HG03432 (cell line): Measurements from ENCODE around the gene GOLGA8T.
"Not testable (repeated sequence)": the region's sequence is repeated elsewhere in the genome, so short reads cannot be mapped to it uniquely, and the experiment has no call there.

ENCODE experiments used
- ATAC-seq: cut with Tn5 transposase; IDR thresholded peaks from one replicate; pipeline ENCODE4 v1.9.1; 2021; ENCODE audit warnings: mild to moderate bottlenecking, moderate library complexity; ENCODE audit not compliant: unreplicated experiment

GOLGA8T gene, protein sequence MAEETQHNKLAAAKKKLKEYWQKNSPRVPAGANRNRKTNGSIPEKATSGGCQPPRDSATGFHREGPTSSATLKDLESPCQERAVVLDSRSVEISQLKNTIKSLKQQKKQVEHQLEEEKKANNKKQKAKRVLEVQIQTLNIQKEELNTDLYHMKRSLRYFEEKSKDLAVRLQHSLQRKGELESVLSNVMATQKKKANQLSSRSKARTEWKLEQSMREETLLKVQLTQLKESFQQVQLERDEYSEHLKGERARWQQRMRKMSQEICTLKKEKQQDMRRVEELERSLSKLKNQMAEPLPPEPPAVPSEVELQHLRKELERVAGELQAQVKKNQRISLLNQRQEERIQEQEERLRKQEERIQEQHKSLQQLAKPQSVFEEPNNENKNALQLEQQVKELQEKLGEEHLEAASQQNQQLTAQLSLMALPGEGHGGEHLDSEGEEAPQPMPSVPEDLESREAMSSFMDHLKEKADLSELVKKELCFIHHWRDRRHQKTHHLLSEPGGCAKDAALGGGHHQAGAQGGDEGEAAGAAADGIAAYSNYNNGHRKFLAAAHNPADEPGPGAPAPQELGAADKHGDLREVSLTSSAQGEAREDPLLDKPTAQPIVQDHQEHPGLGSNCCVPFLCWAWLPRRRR

DNA sequence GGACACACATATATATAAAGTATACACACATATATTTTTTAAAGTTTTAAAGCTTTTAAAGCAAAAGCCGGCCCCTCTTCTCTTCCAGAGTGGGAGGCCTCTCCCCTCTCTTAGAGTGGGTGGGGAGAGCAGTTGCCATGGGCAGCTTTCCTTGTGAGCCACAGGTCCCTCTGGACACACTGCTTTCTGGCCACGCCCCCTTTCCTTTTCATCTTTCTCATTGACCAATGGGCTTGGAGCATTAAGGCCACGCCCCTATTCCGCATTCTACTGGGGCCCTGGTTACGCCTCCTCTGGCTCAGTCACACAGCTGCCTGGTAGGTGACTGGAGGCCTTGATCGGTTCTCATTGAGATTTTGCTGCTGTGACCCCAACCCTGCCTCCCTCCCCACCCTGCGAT, at the start of gene GOLGA8T:
TSS of gene GOLGA8T (plus strand) at position 301 of the 400 bp plus-strand sequence. CDS start at position 399, 98 bp downstream.
- ATAC-seq = not testable (repeated sequence)

GRCh38 chr15:30097827-30098226, 37.0 kb upstream of the GOLGA8T start:
- not testable (repeated sequence) for ATAC-seq

DNA sequence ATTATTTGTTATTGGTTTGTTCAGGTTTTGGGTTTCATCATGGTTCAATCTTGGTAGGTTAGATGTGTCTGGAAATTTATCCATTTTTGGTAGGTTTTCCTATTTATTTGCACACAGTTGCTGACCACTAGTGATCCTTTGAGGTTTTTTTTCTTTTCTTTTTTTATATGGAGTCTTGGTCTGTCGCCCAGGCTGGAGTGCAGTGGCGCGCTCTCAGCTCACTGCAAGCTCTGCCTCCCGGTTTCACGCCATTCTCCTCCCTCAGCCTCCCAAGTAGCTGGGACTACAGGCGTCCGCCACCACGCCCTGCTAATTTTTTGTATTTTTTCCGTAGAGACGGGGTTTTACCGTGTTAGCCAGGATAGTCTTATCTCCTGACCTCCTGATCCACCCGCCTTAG, 32.0 kb upstream of the GOLGA8T start:
- ATAC-seq = not testable (repeated sequence)

DNA sequence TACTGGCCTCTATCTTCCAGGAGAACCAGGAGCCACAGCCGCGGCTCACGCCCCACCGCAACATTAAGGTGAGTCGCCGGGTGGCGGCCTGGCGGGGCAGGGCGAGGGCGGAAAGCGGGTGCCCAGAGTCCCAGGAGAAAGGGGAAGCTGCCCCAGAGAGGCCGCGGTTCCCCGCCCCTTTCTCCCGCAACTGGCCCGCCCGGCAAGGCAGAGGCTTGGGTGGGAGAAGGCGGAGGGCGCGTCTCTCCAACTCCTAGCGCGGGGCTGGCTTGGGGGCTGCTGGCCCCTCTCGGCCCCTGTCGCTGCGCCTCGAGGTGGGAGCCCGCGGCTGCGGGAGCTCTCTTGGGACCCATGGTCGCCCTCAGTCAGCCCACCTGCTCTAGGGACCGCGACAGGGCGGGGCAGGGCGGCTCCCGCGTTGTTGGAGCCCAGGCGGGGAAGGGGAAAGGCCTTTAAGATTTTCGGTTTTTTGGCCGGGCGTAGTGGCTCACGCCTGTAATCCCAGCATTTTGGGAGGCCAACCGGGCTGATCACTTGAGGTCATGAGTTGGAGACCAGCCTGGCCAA, 30.8 kb upstream of the GOLGA8T start:
- not testable (repeated sequence) for ATAC-seq

GRCh38 chr15:30110591-30110990, 24.3 kb upstream of the GOLGA8T start:
- not testable (repeated sequence) for ATAC-seq

DNA sequence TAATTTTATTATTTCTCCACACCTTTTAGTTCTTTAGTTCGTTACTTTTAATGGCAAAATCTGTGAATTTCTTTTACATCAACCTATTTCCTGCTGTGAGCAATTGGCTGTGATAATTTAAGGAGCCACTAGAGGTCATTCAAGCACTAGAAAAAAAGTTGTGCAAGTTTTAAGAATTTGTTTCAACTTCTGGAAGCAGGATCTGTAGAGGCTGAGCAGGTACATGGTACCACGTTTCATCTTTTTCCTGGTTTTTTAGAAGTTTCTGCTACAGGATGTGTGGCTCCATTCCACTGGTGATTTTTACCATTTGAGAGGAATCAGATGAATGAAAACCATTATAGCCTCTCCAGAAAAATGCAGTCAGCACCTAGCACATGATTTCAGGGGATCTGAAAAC, 4.8 kb upstream of the GOLGA8T start:
- not testable (repeated sequence) for ATAC-seq

DNA sequence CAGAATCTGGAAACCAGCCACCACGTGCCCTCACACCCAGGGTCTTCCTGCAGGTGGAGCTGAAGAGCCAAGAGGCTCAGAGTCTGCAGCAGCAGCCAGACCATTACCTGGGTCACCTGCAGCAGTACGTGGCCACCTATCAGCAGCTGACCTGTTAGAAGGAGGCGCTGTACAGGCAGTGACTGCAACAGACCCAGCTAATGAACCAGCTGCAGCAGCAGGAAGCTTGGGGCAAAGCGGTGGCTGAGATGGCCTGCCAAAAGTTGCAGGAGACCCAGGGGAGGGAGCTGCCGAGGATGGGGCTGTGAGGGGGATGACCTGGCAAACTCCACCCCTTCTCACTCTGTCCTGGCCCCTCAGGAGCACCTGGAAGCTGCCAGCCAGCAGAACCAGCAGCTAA, 8.4 kb downstream of the GOLGA8T start:
- not testable (repeated sequence) for ATAC-seq

GRCh38 chr15:30149891-30150290, 15.0 kb downstream of the GOLGA8T start:
- ATAC-seq = not testable (repeated sequence)

DNA sequence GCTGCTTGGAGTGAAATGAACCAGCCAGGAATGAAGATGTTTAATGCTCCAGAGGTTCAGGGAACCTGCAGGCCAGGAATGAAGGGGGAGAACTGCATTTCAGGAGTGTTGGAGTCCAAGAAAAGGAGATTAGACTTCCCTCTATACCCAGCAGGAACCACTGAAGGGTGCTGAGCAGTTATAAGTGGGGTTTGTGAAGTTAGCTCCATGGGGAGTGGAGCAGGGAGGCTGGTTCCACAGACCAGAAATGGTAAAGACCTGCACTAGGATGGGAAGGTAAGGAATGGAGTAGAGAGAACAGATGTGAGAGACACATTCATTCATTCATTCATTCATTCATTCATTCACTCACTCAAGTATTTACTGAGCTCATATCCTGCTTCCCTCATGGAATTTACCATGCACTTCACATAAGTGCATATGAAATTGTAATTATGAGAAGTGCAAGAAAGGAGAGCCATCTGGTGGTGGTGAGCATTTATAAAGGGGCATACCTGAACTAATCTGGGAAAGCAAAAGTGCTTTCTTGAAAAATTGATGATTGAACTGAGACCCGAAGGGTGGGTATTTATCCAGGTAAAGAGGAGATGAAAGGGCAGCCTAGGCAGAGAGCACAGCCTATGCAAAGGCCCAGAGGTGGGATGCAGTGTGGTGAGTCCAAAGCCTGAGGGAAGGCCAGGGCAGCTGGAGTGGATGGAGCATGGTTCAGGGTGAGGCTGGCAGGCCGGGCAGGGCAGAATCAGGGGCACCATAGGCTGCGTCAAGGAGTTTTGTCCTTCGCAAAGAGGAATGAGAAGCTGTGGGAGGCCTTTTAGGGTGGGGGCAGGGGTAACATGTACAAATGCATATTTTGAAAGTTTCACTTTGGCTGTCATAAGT, 27.9 kb downstream of the GOLGA8T start:
- not testable (repeated sequence) for ATAC-seq

DNA sequence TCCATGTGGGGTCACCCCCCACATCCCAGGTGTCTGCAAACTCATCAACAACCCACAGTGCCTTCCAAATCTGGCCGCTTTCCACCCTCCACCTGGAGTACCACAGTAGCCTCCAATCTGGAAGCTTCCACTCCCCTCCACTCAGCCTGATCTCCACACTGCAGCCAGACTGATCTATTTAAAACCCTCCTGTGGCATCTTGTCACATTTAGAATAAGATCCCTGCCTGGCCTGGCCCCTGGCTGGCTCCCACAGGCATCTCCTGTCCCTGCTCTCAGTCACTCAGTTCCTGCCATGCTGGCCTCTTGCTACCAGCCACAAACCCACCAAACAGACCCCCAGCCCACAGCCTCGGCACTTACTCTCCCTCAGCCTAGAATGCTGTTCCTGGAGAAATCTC, 28.9 kb downstream of the GOLGA8T start:
- ATAC-seq = not testable (repeated sequence)

GRCh38 chr15:30164257-30164656, 29.4 kb downstream of the GOLGA8T start:
- not testable (repeated sequence) for ATAC-seq

- ATAC-seq = not testable (repeated sequence)
Measured at GRCh38 chr15:30167403-30167802, 32.6 kb downstream of the GOLGA8T start.

GRCh38 chr15:30167886-30168285, 33.0 kb downstream of the GOLGA8T start:
- ATAC-seq = not testable (repeated sequence)

DNA sequence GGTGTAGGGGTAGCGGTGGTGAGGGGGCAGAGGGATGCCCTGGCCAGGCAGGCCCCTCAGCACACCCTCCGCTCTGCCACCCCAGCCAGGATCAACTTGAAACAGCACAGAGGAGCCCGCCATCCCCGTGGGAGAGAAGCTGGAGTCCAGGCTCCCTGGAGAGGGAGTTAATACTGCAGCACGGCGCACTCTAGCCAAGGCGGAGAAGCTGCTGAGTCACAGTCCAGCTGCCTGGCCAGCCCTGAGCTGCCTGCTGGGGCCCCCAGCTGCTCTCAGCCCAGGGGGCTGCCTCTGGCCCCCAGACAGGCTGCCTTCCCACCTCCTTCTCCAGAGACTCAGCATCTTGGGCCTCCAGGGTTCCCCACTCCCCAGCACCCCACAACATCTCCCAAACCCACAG, 36.6 kb downstream of the GOLGA8T start:
- ATAC-seq = not testable (repeated sequence)

DNA sequence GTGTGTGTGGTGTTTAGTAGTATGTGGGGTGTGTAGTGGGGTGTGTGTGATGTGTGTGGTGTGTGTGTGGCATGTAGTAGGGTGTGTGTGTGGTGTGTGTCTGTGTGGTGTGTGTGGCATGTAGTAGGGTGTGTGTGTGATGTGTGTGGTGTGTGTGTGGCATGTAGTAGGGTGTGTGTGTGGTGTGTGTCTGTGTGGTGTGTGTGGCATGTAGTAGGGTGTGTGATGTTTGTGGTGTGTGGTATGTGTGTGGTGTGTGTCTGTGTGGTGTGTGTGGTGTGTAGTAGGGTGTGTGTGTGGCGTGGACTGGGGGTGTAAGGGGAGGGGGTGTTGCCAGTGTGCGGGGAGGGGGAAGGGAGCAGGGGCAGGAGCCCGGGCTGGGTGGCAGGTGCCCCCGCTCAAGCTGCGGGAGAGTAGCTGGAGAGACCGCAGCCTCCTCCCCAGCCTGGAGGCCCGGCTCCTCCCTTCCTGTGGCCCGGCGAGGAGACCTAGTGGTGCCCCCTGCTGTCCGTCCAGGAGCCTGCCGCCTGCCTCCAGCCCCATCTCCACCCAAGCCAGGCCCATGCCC, 38.3 kb downstream of the GOLGA8T start:
- peak; percentile 78 for ATAC-seq

- ATAC-seq = not testable (repeated sequence)
Measured at GRCh38 chr15:30175291-30175690, 40.4 kb downstream of the GOLGA8T start.

DNA sequence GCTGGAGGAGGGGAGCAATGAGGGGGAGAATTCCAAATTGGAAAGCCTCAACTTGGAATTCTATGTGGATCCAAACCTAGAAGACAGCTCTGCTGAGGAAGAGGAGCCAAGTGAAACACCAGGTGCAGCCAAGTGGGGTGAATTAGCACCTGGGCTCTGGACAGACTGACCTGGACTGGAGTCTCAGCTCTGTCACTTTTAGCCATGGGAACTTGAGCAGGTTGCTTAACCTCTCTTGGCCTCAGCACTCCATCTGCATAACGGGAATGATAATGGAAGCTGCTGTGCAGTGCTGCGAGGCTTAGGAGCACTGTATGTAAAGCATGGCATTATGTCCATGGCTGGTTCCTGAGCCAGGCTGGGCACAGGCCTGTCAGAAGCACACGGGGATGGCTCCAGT, 41.8 kb downstream of the GOLGA8T start:
- not testable (repeated sequence) for ATAC-seq

GRCh38 chr15:30179814-30180213, 45.0 kb downstream of the GOLGA8T start:
- ATAC-seq = not testable (repeated sequence)

DNA sequence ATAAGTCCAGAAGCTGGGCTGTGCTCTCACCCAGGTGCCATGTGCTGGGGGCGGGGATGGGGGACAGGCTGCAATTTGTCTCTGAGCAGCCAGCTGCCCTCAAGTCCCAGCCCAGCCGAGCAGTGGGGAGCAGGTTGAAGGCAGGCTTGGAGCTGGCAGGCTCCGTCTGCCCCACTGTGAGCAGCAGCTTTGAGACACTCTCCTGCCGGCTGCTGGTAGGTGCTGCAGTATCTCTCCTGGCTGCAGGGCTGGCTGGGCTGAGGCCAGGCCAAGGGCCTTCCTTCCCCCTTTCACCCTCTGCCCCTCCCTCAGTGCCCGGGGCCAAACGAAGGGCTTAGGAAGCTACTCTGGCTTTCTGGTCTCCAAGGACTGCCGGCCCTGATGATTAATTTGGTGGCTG, 50.6 kb downstream of the GOLGA8T start:
- not testable (repeated sequence) for ATAC-seq

DNA sequence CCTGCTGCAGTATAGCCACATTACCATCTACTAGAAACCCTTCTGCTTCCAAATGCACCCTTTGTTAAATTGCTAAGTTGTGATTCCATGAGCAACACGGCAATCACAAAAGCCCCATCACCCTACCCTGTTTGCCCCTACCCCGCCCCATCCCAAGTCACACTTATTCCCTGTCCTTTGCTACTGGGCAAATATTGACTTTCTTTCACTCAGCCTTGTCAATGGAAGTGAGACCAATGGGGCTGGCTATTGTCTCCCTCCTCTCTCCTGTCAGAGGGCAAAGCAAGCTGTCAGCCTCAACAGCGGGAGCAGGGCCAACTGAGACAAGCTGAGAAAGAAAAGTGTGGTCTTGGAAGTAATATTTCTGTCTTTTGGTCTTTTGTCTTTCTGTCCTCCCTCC, 52.6 kb downstream of the GOLGA8T start:
- not testable (repeated sequence) for ATAC-seq
